Stimulated activated CD8-positive, alpha-beta memory T cell treated with anti-CD3 and anti-CD28 coated beads, Interleukin-7, amount 100 ng/mL, for 1 hour (primary cell): ENCODE results near the gene TLK2.
A peak's percentile ranks its signal among the peaks of the same experiment; 100 is the strongest.
"Not testable (repeated sequence)": the region's sequence is repeated elsewhere in the genome, so short reads cannot be mapped to it uniquely, and the experiment has no call there.

Experiments used
- DNase-seq, 2 donors: peaks; one replicate each; pipeline ENCODE4 v3.0.0-alpha.2; 2020; ENCODE audit warnings: low read depth in 2 of 2

TLK2 gene

GRCh38 chr17:62478424-62478879 lies at the start of gene TLK2:
Gene TLK2, plus strand, starts transcription at chr17:62478825. Its CDS starts 2,301 bp downstream, at chr17:62481126.
- peak; percentile 51 to 52 for DNase-seq

GRCh38 chr17:62435251-62435650 lies 43.4 kb upstream of the TLK2 start:
- not testable (repeated sequence) for DNase-seq

GRCh38 chr17:62441181-62441580 lies 37.4 kb upstream of the TLK2 start:
- DNase-seq: not testable (repeated sequence)

- DNase-seq: no peak
Measured at GRCh38 chr17:62444063-62444462, 34.6 kb upstream of the TLK2 start.

GRCh38 chr17:62445791-62446190 lies 32.8 kb upstream of the TLK2 start:
- DNase-seq: not testable (repeated sequence)

GRCh38 chr17:62452195-62452594 lies 26.4 kb upstream of the TLK2 start:
- not testable (repeated sequence) for DNase-seq

GRCh38 chr17:62453041-62453440 lies 25.6 kb upstream of the TLK2 start:
- not testable (repeated sequence) for DNase-seq

- not testable (repeated sequence) for DNase-seq
Measured at GRCh38 chr17:62453656-62454055, 25.0 kb upstream of the TLK2 start.

GRCh38 chr17:62454111-62454510 lies 24.5 kb upstream of the TLK2 start:
- DNase-seq: not testable (repeated sequence)

- no peak for DNase-seq
Measured at GRCh38 chr17:62456016-62456415, 22.6 kb upstream of the TLK2 start.

GRCh38 chr17:62458483-62458882 lies 20.1 kb upstream of the TLK2 start:
- DNase-seq: not testable (repeated sequence)

GRCh38 chr17:62464422-62464821 lies 14.2 kb upstream of the TLK2 start:
- DNase-seq: not testable (repeated sequence)

GRCh38 chr17:62465271-62465670 lies 13.4 kb upstream of the TLK2 start:
- not testable (repeated sequence) for DNase-seq

GRCh38 chr17:62470666-62471379 lies 7.8 kb upstream of the TLK2 start:
- peak; percentile 22 to 47 for DNase-seq

- not testable (repeated sequence) for DNase-seq
Measured at GRCh38 chr17:62471380-62471880, 7.2 kb upstream of the TLK2 start.

- not testable (repeated sequence) for DNase-seq
Measured at GRCh38 chr17:62473030-62473982, 5.3 kb upstream of the TLK2 start.

GRCh38 chr17:62477111-62477510 lies 1.5 kb upstream of the TLK2 start:
- DNase-seq: not testable (repeated sequence)

- DNase-seq: peak; percentile 9 to 16
Measured at GRCh38 chr17:62477718-62478408, 762 bp upstream of the TLK2 start.

- peak; percentile 9 to 25 for DNase-seq
Measured at GRCh38 chr17:62478880-62479638, 434 bp downstream of the TLK2 start.

GRCh38 chr17:62479639-62480258 lies 1.1 kb downstream of the TLK2 start:
- not testable (repeated sequence) for DNase-seq
